Activated CD8-positive, alpha-beta memory T cell treated with anti-CD3 and anti-CD28 coated beads, Interleukin-2, amount 50 U/mL, for 4 hours (primary cell): Measurements from ENCODE around the gene PHLDA3.
"Not testable (repeated sequence)": the region's sequence is repeated elsewhere in the genome, so short reads cannot be mapped to it uniquely, and the experiment has no call there.

Experiments used
- DNase-seq: peaks from one replicate; pipeline ENCODE4 v3.0.0-alpha.2; 2020

Gene PHLDA3

GRCh38 chr1:201503397-201504176 is 34.6 kb upstream of the PHLDA3 start:
- DNase-seq, result no peak

DNA sequence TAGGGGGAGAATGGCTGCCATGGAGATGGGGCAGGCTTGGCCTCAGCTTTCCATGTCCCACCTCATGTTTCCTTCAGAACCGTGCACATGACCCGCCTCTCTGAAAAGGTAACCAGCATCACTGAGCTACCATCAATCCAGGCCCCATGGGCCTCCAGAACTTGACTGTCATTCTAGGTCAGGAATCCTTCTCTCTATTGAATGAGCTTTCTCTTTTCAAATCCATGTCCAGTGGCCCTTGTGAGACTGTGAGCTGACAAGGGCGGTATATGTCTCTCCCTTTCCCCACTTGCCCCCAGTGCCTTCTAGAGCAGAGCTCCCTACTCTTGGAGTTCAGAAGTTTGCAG is 33.5 kb upstream of the PHLDA3 start:
- no peak for DNase-seq

DNA sequence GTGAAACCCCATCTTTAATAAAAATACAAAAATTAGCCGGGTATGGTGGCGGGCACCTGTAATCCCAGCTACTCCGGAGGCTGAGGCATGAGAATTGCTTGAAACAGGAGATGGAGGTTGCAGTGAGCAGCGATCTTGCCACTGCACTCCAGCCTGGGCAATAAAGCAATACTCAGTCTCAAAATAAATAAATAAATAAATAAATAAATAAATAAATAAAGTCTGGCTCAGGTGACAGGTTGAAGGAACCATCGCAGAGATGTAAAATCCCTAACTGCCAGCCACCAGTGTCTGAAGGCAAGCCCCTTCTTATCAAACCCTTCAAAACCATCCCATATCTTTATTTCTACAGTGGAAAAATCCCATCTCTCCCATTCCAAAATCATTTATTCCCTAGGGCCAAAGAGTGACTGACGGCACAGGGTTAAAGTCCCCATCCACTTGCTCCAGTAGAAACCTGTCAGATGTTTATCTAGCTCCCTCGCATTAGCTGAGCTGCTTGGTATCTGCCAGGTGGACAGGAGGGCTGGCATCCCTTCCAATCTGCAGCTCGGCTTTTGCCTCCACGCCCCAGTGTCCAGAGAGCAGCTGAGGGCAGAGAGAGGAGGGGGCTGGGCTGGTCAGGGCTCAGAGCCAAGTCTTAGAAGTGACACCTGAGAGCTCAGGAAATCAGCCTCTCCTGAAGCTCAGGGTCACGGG is 33.0 kb upstream of the PHLDA3 start:
- DNase-seq, result no peak

DNA sequence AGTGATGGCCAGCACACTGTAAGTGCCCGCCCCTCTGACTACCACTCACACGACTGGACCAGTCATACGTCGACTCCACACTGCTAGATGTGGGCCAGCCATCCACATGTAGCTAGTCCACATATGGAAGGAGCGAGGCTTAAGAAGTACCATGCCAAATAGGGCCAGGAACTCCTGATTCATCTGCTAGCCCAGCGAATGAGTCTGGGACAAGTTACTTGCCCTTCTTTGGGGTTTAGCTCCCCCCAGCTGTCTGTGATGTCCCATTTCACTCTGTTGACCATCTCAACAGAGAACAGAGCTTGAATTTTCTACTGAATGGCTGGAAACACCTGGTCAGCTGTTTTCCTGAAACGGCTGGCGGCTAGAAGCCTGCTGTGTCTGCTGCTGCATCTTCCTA is 32.2 kb upstream of the PHLDA3 start:
- DNase-seq, result no peak

- no peak for DNase-seq
These were observed 31.7 kb upstream of the PHLDA3 start for GRCh38 chr1:201500670-201501120.

DNA sequence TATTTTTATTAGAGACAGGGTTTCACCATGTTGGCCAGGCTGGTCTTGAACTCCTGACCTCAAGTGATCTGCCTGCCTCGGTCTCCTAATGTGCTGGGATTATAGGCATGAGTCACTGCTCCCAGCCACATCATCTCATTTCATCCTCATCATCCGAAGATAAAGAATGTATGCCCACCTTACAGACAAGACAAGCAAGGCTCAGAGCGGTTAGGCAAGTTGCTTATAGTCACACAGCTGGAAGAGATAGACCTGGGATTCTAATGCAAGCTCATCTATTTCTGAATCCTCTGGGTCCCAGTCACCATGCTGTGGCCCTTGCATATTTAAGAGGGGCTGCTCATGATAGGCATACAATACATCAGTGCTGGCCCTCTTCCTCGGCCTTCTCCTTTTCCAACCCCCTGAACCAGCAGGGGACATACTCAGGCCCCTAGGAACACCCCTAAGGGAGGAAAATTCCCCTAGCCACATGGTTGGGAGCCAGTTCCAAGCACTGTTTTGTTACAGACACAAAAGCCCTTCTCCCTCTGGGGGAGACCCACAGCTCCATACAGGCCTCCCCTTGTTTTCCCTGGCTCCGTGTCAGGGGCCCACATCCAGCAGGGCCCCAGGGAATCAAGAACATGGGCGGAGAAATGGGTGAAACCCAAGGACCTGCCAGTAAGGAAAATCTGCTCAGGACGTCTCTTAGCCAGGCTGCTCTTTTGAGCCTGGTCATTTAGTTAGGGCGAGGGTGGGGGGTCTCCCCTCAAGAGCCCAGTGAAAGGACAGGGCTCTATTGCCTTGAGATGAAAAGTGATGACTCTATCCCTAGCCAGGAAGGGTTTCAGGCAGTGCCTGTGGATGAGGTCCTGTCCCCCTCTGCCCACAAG is 31.0 kb upstream of the PHLDA3 start:
- DNase-seq, result no peak

- DNase-seq, result no peak
These were observed 30.2 kb upstream of the PHLDA3 start for GRCh38 chr1:201499191-201499590.

- no peak for DNase-seq
These were observed 29.6 kb upstream of the PHLDA3 start for GRCh38 chr1:201498621-201499020.

DNA sequence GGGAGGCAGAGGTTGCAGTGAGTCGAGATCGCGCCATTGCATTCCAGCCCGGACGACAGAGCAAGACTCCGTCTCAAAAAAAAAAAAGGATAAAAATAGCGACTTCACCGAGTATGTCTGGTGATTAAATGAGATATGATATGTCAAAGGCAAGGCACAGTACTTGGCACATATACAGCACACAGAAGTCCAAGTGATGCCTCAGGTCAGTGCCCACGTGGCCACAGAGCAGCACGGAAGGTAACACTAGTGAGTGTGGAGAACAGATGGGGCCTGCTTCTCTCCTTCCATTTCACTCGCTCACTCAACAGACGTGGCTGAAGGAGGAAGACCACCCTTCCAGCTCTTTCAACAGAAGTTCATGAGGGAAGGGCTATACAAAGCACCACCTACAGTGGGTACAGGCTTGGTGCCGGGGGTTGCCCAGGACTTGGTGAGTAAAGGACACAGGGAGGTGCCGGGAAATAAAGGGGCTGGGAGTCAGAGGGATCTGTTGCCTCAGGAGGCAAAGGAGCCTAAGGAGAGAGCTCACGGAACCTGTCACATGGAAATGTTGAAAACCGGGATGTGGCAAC is 29.0 kb upstream of the PHLDA3 start:
- no peak for DNase-seq

DNA sequence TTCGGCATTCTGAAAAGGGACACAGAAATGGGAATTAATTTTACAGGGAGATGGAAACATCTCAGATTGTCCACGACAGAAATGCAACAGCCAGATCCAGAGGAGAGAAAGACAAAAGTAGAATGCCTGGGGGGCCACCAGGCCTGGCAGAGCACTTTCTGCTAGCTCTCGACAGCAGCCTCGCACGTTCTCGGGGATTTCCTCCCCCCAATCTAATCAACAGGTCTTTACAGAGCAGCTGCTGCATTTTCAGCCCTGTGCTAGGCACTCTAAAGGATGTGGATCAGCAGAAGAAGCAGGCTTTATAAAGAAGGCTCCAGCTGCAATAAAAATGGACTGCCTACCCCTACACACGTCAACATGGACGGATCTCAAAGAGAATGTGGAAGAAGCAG is 27.3 kb upstream of the PHLDA3 start:
- no peak for DNase-seq

GRCh38 chr1:201495551-201496295 is 26.7 kb upstream of the PHLDA3 start:
- no peak for DNase-seq

DNA sequence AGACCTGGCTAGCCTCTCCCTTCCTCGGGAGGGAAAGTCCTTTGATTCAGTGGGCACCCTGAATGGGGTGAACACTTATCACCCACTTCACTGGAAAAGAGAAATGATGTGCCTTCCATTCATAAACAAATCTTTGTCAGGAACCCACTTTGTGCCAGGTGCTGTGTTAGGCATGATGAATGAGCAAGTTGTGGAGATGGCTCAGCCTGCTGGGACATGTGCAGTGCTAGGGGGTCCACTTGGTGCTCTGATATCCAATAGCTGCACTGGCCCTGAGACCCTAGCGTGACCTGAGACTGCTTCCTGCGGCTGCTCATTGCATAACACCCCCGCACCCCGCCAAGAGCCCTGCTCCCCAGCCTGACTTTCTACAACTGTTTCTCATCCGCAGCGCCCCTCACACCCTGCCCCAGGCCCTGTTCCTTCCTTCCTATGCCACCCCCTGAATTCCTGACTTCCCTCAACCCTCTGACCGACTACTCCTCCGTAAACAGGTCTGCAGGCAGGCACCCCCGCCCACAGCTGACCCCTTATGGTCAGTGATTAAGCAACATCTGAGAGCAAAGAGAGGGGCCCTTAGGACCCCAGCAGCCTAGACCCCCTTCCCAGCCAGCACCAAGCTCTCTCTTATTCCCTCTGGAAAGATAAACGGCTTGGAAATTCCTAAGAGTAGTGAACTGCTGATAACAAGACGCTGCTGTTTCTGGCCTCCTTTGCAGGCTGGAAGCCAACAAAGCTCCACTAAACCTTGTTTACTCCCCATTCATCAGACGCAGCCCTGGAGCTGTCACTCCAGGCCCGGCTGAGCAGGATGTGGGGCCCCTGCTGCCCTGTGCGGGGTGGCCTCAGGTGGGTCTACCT is 25.0 kb upstream of the PHLDA3 start:
- DNase-seq, result no peak

DNA sequence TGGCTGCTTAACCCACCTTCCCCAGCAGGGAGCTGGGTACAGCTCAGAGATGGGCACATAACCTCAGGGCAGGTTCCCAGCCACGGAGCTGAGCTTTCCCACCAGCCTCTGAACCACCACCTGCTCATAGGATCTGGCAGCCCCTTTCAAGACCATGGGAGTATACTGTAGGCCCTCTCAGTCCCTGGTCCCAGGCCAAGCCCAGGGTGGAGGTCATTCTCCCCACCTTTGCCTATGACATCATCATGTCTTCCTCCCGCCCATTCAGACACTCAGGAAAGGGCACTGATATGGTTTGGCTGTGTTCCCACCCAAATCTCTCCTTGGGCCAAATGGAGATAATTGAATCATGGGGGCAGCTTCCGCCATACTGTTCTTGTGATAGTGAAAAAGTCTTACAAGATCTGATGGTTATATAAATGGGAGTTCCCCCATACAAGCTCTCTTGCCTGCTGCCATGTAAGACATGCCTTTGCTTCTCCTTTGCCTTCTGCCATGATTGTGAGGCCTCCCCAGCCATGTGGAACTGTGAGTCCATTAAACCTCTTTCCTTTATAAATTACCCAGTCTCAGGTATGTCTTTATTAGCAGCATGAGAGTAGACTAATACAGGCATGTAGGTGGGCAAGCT is 24.2 kb upstream of the PHLDA3 start:
- not testable (repeated sequence) for DNase-seq

DNA sequence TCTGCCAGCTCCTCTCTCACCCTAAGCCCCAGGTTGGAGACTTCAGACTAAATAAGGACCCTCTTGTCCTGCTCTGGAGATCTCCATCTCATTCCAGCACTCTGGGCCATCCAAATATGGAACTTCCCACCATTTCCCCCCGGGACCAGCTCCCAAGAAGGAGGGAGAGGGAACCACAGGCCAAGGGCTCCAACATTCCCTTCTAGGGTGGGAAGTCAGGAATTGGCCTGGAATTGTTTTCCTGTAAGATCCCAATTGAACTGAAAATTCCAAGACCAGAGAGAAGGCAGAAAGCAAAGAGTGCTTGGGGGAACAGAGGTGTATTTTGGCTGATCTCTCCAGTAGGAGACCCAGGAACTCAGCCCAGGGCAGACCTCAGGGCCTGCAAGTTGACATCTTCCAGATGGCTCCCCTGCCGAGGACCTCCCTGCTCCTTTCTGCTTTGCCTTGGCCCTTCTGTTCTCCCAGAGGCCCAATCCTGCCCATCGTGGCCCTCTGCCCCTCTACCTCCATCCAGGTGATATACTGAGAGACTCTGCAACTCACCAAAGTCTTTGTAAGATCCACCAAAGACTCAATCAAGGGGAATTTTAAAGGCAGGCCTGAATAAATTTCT is 23.0 kb upstream of the PHLDA3 start:
- DNase-seq, result no peak

- no peak for DNase-seq
These were observed 21.7 kb upstream of the PHLDA3 start for GRCh38 chr1:201490708-201491131.

GRCh38 chr1:201489643-201490261 is 20.8 kb upstream of the PHLDA3 start:
- DNase-seq, result no peak

GRCh38 chr1:201488830-201489589 is 20.0 kb upstream of the PHLDA3 start:
- DNase-seq, result no peak

GRCh38 chr1:201487742-201488141 is 18.8 kb upstream of the PHLDA3 start:
- DNase-seq, result no peak

- no peak for DNase-seq
These were observed 17.2 kb upstream of the PHLDA3 start for GRCh38 chr1:201486187-201486586.
